ES-I3 (cell line): ENCODE measurements around the gene SYCP2.

Experiments used
- H3K36me3 ChIP-seq: 2 replicates; pipeline ENCODE4 v1.6.1; 2013; ENCODE audit warnings: mild to moderate bottlenecking, low read length, control low read depth, moderate library complexity; ENCODE audit not compliant: insufficient read depth
- H3K4me1 ChIP-seq: 2 replicates; pipeline ENCODE4 v1.6.1; 2013; ENCODE audit warnings: mild to moderate bottlenecking, control low read depth, low read length; ENCODE audit not compliant: insufficient read depth
- H3K9ac ChIP-seq: 2 replicates; pipeline ENCODE4 v1.6.1; 2013; ENCODE audit warnings: low read depth, mild to moderate bottlenecking, low read length, moderate library complexity
- H3K9me3 ChIP-seq: 2 replicates; pipeline ENCODE4 v1.6.1; 2013; ENCODE audit warnings: mild to moderate bottlenecking, low read length, moderate library complexity; ENCODE audit not compliant: control insufficient read depth, insufficient read depth

The SYCP2 gene

DNA sequence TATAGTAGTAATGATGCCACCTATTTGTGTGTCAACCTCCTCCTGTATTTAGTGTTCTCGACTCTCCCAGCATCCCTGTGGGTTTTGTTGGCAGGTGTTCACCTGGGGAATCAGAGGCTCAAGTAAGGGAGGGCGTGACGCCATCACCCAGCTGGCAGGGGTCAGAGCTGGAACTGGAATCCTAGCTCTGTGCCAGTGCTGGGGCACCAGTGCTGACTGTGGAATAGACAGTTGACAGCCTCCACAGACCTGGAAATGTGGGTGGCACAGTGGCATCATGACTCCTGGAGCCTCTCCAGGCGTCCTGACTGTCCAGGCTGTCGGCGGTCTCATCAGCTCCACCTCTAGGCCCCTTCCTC, 102.8 kb downstream of the SYCP2 start:
- Histone ChIP-seq H3K9ac (no peak overlapping the region), H3K36me3 (no peaks in the 10 kb centered on the region), H3K9me3 (no peaks in the 10 kb centered on the region), H3K4me1 (no peaks in the 10 kb centered on the region)

DNA sequence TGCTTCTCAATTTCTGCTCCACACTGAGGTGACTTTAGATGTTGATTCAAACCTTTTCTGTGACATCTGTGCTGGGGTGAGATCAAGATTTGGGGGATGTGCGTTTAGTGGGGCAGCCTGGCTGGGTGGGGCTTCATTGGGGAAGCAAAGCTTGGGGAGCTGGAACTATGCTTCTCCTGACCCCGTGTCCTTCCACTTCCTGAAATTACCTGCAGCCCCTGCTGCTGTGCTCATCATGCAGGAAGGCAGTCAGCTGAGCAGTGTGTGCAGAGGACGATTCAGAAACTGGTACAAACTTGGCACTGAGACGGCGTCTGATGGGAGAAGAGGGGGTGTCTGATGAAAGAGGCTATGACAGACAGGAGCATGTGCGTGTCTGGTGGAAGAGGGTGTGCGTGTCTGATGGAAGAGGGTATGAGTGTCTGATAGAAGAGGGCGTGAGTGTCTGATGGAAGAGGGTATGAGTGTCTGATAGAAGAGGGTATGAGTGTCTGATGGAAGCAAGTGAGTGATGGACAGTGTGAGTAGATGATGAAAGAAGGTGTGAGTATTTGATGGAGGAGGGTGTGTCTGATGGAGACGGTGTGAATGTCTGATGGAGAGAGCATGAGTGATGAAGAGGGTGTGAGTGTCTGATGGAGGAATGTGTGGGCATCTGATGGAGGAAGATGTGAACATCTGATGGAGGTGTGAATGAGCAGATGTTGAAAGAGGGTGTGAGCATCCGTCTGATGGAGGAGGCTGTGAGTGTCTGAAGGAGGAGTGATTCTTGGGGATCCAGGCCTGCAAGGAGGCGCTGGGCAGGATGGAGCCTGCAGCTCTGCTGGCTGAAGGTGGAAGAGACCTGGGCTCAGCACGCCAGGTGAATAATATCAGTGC, 103.4 kb downstream of the SYCP2 start:
- Histone ChIP-seq H3K36me3 (no peaks in the 10 kb centered on the region), H3K4me1 (no peaks in the 10 kb centered on the region), H3K9me3 (no peaks in the 10 kb centered on the region), H3K9ac (no peak overlapping the region)

DNA sequence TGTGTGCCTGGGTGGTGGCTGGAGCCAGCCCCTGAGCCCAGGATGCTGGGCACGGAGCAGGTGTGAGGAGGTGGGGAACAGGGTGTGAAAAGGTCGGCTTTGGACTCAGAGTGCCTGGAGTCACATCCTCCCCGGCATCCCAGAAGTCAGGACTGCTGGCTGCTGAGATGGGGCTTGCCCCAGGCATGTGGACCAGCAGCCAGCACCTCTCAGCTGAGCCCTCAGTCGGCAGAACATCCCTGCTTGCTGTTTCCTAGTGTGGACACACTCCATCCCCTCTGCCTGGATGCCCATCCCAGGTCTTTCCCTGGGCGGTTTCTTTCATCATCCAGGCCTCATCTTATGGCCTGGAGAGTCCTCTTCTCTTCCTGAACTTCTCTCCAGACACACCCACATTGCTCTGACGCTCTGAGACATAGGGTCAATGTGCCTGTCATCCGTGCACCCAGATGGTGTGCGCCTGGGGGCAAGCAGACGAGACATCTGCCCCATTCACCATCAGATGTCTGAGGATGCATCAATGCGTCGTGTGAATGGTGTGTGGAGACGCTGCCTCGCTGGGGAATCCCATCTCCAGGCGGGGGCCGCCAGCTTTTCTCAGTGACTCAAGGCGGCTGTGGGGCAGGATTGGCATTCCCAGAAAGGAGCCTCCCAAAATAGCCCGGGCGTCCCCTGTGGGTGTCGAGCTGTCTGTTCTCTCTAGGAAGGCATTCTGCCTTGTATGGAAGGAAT, 104.2 kb downstream of the SYCP2 start:
- Histone ChIP-seq H3K9me3 (no peaks in the 10 kb centered on the region), H3K4me1 (no peaks in the 10 kb centered on the region), H3K9ac (no peak overlapping the region), H3K36me3 (no peaks in the 10 kb centered on the region)

DNA sequence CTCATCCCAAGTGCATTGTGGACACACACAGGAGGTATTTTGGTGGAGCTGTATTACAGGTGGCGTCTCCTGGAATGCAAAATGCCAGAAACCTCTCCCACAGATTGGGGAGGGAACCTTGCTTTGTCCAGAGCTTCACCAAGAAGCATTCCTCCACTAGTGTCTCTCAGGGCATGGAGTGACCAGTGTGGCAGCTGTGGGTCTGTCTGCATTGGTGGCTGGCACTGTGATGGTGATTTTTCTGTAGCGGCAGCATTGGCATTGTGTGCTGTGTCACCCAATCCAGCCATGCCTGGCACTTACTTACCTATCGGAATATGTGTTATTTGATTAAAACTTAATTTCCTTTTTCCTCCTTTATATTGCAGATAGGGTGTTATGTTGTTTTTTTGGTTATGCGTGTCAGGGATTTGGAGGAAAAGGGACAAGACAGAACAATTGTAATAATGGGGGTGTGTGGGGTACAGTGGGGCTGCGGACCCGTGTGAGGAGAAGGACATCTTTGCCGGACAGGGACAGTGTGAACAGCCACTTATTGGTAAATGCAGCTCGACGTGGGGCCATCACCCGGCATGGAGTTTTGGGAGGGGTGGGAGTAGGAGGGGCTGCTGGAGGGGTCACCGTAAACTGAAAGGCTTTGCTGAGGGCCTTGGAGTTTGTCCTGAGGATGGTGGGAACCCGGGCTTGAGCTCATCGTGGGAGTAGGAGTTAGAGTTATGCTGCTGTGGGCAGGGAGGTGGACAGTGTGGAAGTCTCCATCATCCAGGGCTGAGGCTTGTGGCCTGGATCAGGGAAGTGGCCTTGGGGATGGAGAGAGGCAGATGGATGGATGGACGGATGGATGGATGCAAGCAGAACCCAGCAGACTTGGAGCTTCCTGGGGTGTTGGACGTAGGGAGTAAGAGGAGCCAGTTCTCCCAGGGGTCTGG, 105.0 kb downstream of the SYCP2 start:
- Histone ChIP-seq H3K36me3 (no peaks in the 10 kb centered on the region), H3K9me3 (no peaks in the 10 kb centered on the region), H3K4me1 (no peaks in the 10 kb centered on the region), H3K9ac (no peak overlapping the region)

DNA sequence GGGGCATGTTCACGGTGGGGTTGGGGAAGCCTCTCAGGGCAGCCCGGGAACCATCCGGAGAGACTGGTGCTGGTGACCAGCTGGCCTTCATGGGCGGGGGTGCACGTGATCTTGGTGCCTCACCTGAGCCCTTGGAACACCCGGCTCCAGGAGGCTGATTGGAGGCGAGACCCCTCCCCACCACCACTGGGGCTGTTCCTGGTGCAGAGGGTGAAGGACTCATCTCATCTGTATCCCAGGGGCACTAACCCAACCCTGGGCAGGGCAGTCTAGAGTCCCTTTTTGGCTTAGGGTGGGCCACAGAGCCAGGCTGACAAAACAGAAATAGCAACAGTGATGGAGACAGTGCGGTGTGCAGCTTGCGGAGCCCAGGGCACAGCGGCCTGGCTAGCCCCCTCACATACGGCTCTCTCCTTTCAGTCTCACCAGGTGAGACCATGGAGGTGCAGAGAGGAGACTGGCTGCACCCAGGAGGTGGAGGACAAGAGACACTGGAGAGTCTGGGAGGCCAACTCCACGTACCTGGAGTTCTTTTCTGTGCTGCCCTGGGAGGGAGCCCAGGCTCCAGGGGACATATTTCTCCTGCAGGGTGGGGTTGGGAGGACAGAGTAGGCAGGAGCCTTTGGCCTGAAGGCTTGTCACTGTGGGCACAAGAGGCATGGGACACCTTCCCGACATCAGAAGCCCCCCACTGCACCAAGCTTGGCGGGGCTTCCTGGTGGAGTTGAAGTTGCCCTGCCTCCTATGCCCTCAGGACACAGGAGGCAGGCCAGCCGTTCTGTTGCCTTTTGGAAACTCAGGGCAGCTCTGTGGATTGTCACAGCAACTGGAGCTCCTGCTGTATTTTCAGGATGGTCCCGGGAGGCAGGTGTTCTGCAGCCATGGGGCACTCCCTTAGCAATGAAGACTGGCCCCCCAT, 106.0 kb downstream of the SYCP2 start:
- no peaks in the 10 kb centered on the region for H3K4me1 ChIP-seq
- no peak overlapping the region for H3K9ac ChIP-seq
- no peaks in the 10 kb centered on the region for H3K9me3 ChIP-seq
- no peaks in the 10 kb centered on the region for H3K36me3 ChIP-seq

DNA sequence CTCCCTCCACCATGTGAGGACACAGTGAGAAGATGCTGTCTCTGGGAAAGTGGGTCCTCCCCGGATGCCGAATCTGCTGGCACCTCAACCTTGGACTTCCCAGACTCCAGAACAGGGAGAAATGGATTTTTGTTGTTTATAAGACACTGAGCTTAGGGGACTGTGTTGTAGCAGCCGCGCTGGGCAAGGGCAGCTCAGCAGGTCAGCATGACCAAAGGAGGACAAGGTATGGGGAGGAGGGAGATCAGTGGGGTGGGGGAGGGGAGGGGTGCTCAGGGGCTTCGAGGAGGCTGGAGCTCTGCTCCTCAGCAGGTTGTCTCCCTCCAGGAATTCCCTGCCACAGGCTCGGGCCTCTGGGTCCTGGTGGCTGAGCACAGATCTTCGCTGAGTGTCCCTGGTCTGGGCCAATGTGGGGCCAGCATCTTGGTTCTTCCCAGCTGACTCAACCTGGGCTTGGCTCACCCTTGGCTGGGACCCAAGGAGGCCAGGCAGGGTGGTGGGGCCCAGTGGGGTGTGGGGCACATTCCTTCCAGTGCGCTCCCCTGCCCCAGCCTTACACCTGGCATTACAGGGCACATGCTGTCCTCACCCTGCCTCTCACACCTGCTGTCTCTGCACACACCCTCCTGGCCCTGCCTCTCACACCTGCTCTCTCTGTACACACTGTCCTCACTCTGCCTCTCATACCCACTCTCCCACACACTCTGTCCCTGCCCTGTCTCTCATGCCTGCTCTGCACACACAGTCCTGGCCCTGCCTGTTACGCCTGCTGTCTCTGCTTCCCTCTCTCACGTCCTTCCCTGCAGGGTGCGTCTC, 107.3 kb downstream of the SYCP2 start:
- Histone ChIP-seq H3K4me1 (no peaks in the 10 kb centered on the region; the same call in 1 of the 2 replicates), H3K9ac (no peak overlapping the region), H3K9me3 (no peaks in the 10 kb centered on the region), H3K36me3 (no peaks in the 10 kb centered on the region)

DNA sequence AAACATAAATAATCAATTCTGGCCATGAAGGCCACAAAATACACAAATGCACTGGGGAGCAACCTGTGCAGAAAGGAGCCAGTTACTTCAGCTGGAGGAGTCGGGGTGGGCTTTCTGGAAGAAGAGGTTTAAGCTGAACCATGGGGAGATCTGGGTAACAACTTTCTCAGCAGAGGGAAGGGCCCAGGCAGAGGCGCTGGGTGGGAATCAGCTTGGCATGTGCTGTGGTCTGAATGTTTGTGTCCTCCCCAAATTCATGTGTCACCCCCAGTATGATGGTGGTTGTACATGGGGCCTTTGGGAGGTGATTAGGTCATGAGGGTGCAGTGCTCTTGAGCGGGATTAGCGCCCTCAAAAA, 107.9 kb downstream of the SYCP2 start:
- Histone ChIP-seq H3K9me3 (no peaks in the 10 kb centered on the region), H3K36me3 (no peaks in the 10 kb centered on the region)

DNA sequence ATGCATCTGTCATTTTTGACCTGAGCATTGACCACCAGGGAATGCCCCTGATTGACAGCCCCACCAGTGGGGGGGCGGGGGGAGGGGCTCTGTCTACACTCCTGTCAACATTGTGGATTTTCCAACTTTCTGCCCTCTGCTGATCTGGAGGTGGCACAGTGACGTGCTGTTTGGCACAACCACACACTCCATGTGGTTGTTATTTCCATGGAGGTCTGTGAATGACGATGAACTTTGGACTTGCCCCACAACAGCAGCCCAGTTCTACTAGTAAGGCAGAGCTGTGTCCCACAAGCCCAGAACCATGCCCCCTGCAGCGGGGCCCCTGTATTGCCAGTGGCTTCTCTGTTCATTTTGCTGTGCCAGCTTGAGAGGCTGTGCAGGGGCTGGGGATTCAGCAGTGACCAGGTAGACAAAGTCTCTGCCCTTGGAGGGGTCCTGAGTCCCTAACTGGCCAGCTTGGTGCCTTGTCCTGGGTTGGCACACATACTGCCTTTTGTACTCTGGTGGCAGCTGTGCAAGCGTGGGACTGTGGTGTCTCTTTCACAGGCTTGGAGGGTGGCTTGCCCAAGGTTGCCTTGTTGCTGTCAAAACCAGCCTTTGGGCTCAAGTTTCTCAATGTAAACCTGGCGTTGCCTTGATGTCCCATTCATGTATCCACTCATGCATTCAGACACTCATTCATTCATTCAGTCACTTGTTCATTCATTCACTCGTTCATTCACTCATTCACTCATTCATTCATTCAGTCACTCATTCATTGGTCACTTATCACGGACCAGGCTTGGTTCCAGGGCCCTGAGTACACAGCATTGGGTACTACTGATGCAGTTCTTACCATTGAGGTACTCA, 108.5 kb downstream of the SYCP2 start:
- no peak overlapping the region for H3K9ac ChIP-seq
- H3K4me1 ChIP-seq: no peaks in the 10 kb centered on the region; the same call in 1 of the 2 replicates
- no peaks in the 10 kb centered on the region for H3K9me3 ChIP-seq
- H3K36me3 ChIP-seq: no peaks in the 10 kb centered on the region

More for the DNA sequence above, 107.9 kb downstream of the SYCP2 start:
- Histone ChIP-seq H3K4me1 (no peaks in the 10 kb centered on the region; the same call in 1 of the 2 replicates), H3K9ac (no peak overlapping the region)

DNA sequence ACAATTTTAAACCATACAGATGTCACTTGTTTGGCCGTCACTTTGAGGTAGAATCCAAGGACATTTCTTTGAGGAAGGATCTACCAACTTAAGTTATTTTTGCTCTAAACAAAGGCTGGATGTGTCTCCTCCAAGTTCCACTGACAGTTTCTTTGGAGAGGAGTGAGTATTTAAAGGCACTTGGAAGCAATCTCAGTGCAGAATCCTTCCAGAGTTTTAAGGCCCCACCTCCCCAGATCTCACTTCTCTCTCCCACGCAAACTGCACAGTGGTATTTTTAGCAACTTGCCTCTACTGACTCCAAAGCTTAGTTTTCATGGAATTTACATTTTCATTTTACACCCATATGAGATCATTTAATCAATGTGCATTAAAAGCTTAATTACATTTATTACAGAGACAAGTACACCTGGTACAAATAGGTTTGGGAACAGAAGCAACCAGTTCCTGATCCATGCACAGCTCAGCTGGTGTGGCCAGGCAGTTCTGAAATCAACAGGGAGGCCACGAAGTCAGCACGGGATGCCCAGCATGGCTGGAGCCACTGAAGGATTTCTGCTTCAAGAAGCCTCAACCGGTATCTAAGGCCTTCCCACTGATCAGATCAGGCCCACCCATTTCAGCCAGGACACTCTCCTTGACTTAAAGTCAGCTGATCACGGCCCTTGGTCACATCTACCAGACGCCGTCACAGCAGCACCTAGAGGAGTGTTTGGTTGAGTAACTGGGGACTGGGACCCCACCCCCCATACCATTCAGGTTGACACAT, 109.8 kb downstream of the SYCP2 start:
- Histone ChIP-seq H3K9ac (no peak overlapping the region), H3K4me1 (no peaks in the 10 kb centered on the region; the same call in 1 of the 2 replicates), H3K9me3 (no peaks in the 10 kb centered on the region), H3K36me3 (no peaks in the 10 kb centered on the region)

DNA sequence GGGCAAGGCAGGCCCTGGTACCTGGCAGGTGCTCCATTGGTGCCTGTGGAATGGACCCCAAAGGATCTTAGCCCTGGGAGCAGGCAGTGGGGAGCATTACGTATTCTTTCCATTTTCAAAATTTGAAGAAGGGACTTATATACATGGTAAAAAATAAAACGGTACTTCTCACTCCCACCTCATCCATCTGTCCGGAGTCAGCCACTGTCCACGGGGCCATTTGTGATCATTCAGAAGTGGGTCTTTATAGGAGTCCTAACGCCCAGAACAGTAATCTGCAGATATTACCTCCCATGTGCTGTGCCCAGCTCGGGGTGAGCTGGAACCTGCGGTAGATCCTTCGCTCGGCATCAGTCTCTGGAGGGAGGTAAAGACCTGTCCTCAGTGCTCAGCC, 110.4 kb downstream of the SYCP2 start:
- Histone ChIP-seq H3K36me3 (no peaks in the 10 kb centered on the region), H3K9ac (no peak overlapping the region), H3K9me3 (no peaks in the 10 kb centered on the region), H3K4me1 (no peaks in the 10 kb centered on the region; the same call in 1 of the 2 replicates)

DNA sequence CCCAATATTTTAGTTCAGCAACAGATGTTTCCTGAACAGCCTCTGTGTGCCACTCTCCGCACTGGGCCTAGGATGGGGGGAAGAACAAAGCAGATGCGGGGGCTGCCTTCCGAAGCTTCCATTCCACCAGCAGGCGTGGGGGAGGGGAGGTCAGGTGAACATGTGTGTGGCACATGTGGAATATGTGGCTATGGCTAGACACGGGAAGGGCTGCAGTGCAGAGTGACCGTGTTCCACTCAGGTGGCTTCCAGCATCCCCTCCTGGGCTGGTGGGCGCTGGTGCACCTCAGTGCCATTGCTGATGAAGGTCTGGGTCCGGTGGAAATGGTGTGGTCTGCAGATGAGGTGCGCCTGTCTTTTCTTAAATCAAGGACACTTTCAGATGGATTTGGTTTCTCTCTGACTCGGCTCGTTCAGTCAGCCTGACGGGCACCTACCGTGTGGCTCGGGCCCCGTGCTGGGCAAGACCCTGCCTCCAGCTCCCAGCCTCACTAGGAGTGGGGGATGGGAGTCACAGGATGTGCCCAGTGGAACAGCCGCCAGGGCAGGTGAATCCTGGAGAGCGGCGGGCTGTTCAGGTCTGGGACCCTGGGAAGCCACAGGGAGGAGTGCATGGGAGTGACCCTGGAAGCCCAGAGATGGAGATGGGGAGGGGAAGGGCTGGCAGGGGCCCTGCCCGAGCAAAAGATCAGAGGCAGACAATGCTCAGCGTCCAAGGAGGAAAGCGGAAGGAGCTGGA, 111.0 kb downstream of the SYCP2 start:
- no peaks in the 10 kb centered on the region; the same call in 1 of the 2 replicates for H3K4me1 ChIP-seq
- H3K9me3 ChIP-seq: no peaks in the 10 kb centered on the region
- no peak overlapping the region for H3K9ac ChIP-seq
- H3K36me3 ChIP-seq: no peaks in the 10 kb centered on the region
